Smooth muscle cell (in vitro differentiated cells): Measurements from ENCODE around the gene PBXIP1. TPM values are rescaled to one million over a fixed set of nuclear protein-coding genes. Genes with fewer than 3 reads are reported as not detected.

Experiments used
- DNase-seq: peaks from one replicate; lab custom pipeline; 2025; ENCODE audit not compliant: unreplicated experiment; lab: John Stamatoyannopoulos, UW
- H2AFZ ChIP-seq: fragments of 200-600 bp; sonication (generic); 2 replicates; pipeline ENCODE4 v1.6.0; 2016; ENCODE audit warnings: antibody characterized with exemption, low read depth, mild to moderate bottlenecking
- H3F3A ChIP-seq: fragments of 200-600 bp; sonication (generic); 2 replicates; pipeline ENCODE4 v1.6.0; 2017; ENCODE audit warnings: antibody characterized with exemption, low read depth
- H3K27ac ChIP-seq: fragments of 200-600 bp; sonication (generic); 2 replicates; pipeline ENCODE4 v1.5.1; 2016; ENCODE audit warnings: low read depth, mild to moderate bottlenecking
- H3K27me3 ChIP-seq: fragments of 200-600 bp; sonication (generic); 2 replicates; pipeline ENCODE4 v1.6.1; 2016; ENCODE audit warnings: low read depth, mild to moderate bottlenecking
- H3K36me3 ChIP-seq: fragments of 200-600 bp; sonication (generic); 2 replicates; pipeline ENCODE4 v1.5.1; 2016; ENCODE audit warnings: low read depth
- H3K4me1 ChIP-seq: fragments of 200-600 bp; sonication (generic); 2 replicates; pipeline ENCODE4 v1.5.1; 2016; ENCODE audit warnings: low read depth
- H3K4me2 ChIP-seq: fragments of 200-600 bp; sonication (generic); 2 replicates; pipeline ENCODE4 v1.6.0; 2016; ENCODE audit warnings: mild to moderate bottlenecking
- H3K4me3 ChIP-seq: fragments of 200-600 bp; sonication (generic); 2 replicates; pipeline ENCODE4 v1.5.1; 2016; ENCODE audit warnings: mild to moderate bottlenecking
- H3K79me2 ChIP-seq: fragments of 200-600 bp; sonication (generic); 2 replicates; pipeline ENCODE4 v1.6.0; 2016; ENCODE audit warnings: low read depth, mild to moderate bottlenecking
- H3K9ac ChIP-seq: fragments of 200-600 bp; sonication (generic); 2 replicates; pipeline ENCODE4 v1.6.0; 2016; ENCODE audit warnings: low read depth
- H3K9me3 ChIP-seq: fragments of 200-600 bp; sonication (generic); replicated peaks from 2 replicates; pipeline ENCODE4 v1.5.1; 2016; ENCODE audit warnings: low read depth
- H4K20me1 ChIP-seq: fragments of 200-600 bp; sonication (generic); 2 replicates; pipeline ENCODE4 v1.6.0; 2016; ENCODE audit warnings: low read depth
- WGBS: methylation state at CpG from one replicate; pipeline ENCODE4 v1.1.7; 2016; ENCODE audit warnings: low lambda C conversion rate; 5-methylcytosine and 5-hydroxymethylcytosine counted together
- microRNA-seq: library from miRNA; unstranded; fragments of <30 nt; microRNA quantifications from one replicate; pipeline ENCODE4, GENCODE V29; 2016; ENCODE audit warnings: borderline number of aligned reads
- polyA plus RNA-seq: library from polyadenylated mRNA; unstranded; fragments of >200 nt; fragmentation: Nextera tagmentation; extraction: Ambion mirVana; gene quantifications from 2 replicates; pipeline ENCODE4 v1.2.1, GENCODE V29; 2016
- small RNA-seq: library from RNA; depleted of rRNA; stranded (forward); fragments of <200 nt; gene quantifications from one replicate; pipeline ENCODE3, GENCODE V24; 2014
- total RNA-seq: library from RNA; depleted of rRNA; stranded (reverse); fragments of >200 nt; gene quantifications from 2 replicates; pipeline ENCODE4 v1.2.3, GENCODE V29; 2014
- TF ChIP-seq, protein P1 (sequence below): fragments of 200-600 bp; sonication (generic); IDR thresholded peaks from 2 replicates; pipeline ENCODE4 v1.5.1; 2017; ENCODE audit warnings: borderline replicate concordance, mild to moderate bottlenecking, antibody characterized with exemption; ENCODE audit not compliant: insufficient read depth, poor library complexity, severe bottlenecking

PBXIP1 gene
- total and polyA plus RNA-seq, 2 experiments from 2014 or later: 40.5 to 41.9 TPM

DNA sequence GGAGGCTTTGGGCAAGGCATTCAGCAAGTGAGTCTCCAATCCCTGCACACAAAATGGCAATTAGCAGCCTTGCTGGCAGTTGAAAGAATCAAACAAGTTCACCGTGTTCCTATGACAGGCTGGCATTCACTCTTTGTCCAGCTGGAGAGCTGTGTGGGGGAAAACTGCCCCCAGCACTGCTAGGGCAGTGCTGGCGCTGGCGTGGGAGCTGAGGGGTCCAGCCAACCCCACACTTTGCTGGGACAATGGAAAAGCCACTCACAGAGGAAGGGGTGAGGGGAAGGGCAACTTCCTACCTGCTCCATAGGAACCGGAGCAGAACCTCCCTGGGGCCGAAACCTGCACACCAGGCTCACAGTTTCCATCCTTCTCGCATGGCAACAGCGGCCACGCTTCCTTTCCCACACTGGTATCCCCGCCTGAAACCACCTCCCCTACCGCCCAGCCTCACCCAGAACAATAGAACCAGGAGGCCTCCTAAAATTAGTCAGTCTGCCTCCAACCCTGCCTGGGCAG, 59.1 kb downstream of the PBXIP1 start:
- Histone ChIP-seq H3K9me3 (no peaks in the 10 kb centered on the region), H2AFZ (no peak overlapping the region), H3K36me3 (no peaks in the 10 kb centered on the region), H3K79me2 (no peaks in the 10 kb centered on the region), H3K27ac (no peak overlapping the region), H4K20me1 (no peaks in the 10 kb centered on the region), H3K4me1 (no peaks in the 10 kb centered on the region), H3K4me3 (no peak overlapping the region), H3K27me3 (no peaks in the 10 kb centered on the region), H3K4me2 (no peak overlapping the region), H3F3A (no peaks in the 10 kb centered on the region), H3K9ac (no peak overlapping the region)
- WGBS: 90% methylated on average over 10 of the region's 10 CpGs
- no peak for DNase-seq
- TF ChIP-seq, protein P1, sequence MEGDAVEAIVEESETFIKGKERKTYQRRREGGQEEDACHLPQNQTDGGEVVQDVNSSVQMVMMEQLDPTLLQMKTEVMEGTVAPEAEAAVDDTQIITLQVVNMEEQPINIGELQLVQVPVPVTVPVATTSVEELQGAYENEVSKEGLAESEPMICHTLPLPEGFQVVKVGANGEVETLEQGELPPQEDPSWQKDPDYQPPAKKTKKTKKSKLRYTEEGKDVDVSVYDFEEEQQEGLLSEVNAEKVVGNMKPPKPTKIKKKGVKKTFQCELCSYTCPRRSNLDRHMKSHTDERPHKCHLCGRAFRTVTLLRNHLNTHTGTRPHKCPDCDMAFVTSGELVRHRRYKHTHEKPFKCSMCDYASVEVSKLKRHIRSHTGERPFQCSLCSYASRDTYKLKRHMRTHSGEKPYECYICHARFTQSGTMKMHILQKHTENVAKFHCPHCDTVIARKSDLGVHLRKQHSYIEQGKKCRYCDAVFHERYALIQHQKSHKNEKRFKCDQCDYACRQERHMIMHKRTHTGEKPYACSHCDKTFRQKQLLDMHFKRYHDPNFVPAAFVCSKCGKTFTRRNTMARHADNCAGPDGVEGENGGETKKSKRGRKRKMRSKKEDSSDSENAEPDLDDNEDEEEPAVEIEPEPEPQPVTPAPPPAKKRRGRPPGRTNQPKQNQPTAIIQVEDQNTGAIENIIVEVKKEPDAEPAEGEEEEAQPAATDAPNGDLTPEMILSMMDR: no peak

DNA sequence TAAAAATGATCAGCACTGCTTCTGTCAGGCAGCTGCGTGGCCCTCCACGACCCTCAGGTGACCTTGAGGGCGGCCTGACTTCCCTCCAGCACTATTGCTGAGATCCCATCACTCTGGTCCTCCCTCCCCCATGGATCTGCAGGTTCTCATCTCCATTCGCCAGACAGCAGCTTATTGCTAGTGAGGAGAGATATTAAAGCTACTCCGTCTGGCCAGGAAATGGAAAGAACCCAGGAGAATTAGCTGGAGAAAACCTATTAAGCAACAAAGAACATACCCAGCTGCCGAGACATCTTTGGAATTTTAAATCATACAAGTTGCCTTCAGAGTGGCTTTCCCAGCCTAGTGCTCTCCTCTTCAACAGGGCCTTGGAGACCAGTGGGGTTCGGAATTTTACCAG, 60.1 kb downstream of the PBXIP1 start:
- Histone ChIP-seq H3K27me3 (no peaks in the 10 kb centered on the region), H2AFZ (no peak overlapping the region), H4K20me1 (no peaks in the 10 kb centered on the region), H3K36me3 (no peaks in the 10 kb centered on the region), H3K79me2 (no peaks in the 10 kb centered on the region), H3K27ac (no peak overlapping the region), H3K4me1 (no peaks in the 10 kb centered on the region), H3K4me2 (no peak overlapping the region), H3F3A (no peaks in the 10 kb centered on the region), H3K4me3 (no peak overlapping the region), H3K9ac (no peak overlapping the region), H3K9me3 (no peaks in the 10 kb centered on the region)
- DNase-seq: no peak
- WGBS: 70% methylated on average over 7 of the region's 7 CpGs
- TF ChIP-seq, protein P1: no peak

Small RNA genes lying within 50 kb of the gene (microRNA-seq; reads per million reads assigned to microRNA genes)
- not detected for gene MIR4258

Small RNA genes lying within 50 kb of the gene (small RNA-seq; reads per million reads assigned to genes)
- gene MIR4258 (not detected), gene RF00017 (not detected)

Other genes with a start within 250 kb of the PBXIP1 start
- gene KCNN3, start 85.8 kb downstream of the PBXIP1 start, total RNA-seq: 0.04 and 0.18 TPM in 2 replicates
- 0.14 and 0.77 TPM in 2 replicates for gene KCNN3, start 85.8 kb downstream of the PBXIP1 start, polyA plus RNA-seq
- 6.0 and 6.7 TPM in 2 replicates for gene PMVK, start 19.4 kb downstream of the PBXIP1 start, total RNA-seq
- 31.2 and 40.2 TPM in 2 replicates for gene PMVK, start 19.4 kb downstream of the PBXIP1 start, polyA plus RNA-seq
- gene PYGO2, start 5.7 kb upstream of the PBXIP1 start, total RNA-seq: 18.4 and 20.3 TPM in 2 replicates
- 27.9 and 30.0 TPM in 2 replicates for gene PYGO2, start 5.7 kb upstream of the PBXIP1 start, polyA plus RNA-seq
- gene SHC1, start 14.6 kb upstream of the PBXIP1 start, total RNA-seq: 207 and 216 TPM in 2 replicates
- 214 and 249 TPM in 2 replicates for gene SHC1, start 14.6 kb upstream of the PBXIP1 start, polyA plus RNA-seq
- gene CKS1B, start 18.6 kb upstream of the PBXIP1 start, total RNA-seq: 41.6 and 46.3 TPM in 2 replicates
- 115 and 116 TPM in 2 replicates for gene CKS1B, start 18.6 kb upstream of the PBXIP1 start, polyA plus RNA-seq
- 30.7 and 31.1 TPM in 2 replicates for gene FLAD1, start 27.2 kb upstream of the PBXIP1 start, total RNA-seq
- 51.4 and 52.1 TPM in 2 replicates for gene FLAD1, start 27.2 kb upstream of the PBXIP1 start, polyA plus RNA-seq
- not detected in 2 replicates for gene LENEP, start 37.5 kb upstream of the PBXIP1 start, total RNA-seq
- not detected in 2 replicates for gene LENEP, start 37.5 kb upstream of the PBXIP1 start, polyA plus RNA-seq
- 15.3 and 15.5 TPM in 2 replicates for gene ZBTB7B, start 46.7 kb upstream of the PBXIP1 start, total RNA-seq
- gene ZBTB7B, start 46.7 kb upstream of the PBXIP1 start, polyA plus RNA-seq: 7.5 and 10.0 TPM in 2 replicates
- 1.1 TPM in 1 of 2 replicates, not detected in the other for gene DCST2, start 77.7 kb upstream of the PBXIP1 start, total RNA-seq
- gene DCST2, start 77.7 kb upstream of the PBXIP1 start, polyA plus RNA-seq: 1.2 and 1.3 TPM in 2 replicates
- not detected in 2 replicates for gene DCST1, start 77.7 kb upstream of the PBXIP1 start, total RNA-seq
- gene DCST1, start 77.7 kb upstream of the PBXIP1 start, polyA plus RNA-seq: not detected in 2 replicates
- 29.8 and 45.4 TPM in 2 replicates for gene ADAM15, start 95.2 kb upstream of the PBXIP1 start, total RNA-seq
- gene ADAM15, start 95.2 kb upstream of the PBXIP1 start, polyA plus RNA-seq: 41.2 and 49.4 TPM in 2 replicates
- 24.2 and 27.6 TPM in 2 replicates for gene EFNA4, start 107.6 kb upstream of the PBXIP1 start, total RNA-seq
- gene EFNA4, start 107.6 kb upstream of the PBXIP1 start, polyA plus RNA-seq: 18.1 and 19.1 TPM in 2 replicates
- 5.2 and 7.1 TPM in 2 replicates for gene EFNA3, start 122.7 kb upstream of the PBXIP1 start, total RNA-seq
- gene EFNA3, start 122.7 kb upstream of the PBXIP1 start, polyA plus RNA-seq: 9.1 and 10.0 TPM in 2 replicates
- gene EFNA1, start 171.8 kb upstream of the PBXIP1 start, total RNA-seq: 14.4 and 20.9 TPM in 2 replicates
- gene EFNA1, start 171.8 kb upstream of the PBXIP1 start, polyA plus RNA-seq: 16.4 and 53.5 TPM in 2 replicates
- gene SLC50A1, start 179.8 kb upstream of the PBXIP1 start, total RNA-seq: 44.5 and 44.7 TPM in 2 replicates
- 98.0 and 109 TPM in 2 replicates for gene SLC50A1, start 179.8 kb upstream of the PBXIP1 start, polyA plus RNA-seq
- gene DPM3, start 184.4 kb upstream of the PBXIP1 start, total RNA-seq: 51.5 and 69.1 TPM in 2 replicates
- gene DPM3, start 184.4 kb upstream of the PBXIP1 start, polyA plus RNA-seq: 75.8 and 79.9 TPM in 2 replicates
- 192 and 283 TPM in 2 replicates for gene KRTCAP2, start 217.2 kb upstream of the PBXIP1 start, total RNA-seq
- 607 and 642 TPM in 2 replicates for gene KRTCAP2, start 217.2 kb upstream of the PBXIP1 start, polyA plus RNA-seq
- gene TRIM46, start 217.8 kb upstream of the PBXIP1 start, total RNA-seq: 1.5 and 3.8 TPM in 2 replicates
- 3.6 and 4.3 TPM in 2 replicates for gene TRIM46, start 217.8 kb upstream of the PBXIP1 start, polyA plus RNA-seq